Measurements from ENCODE around the gene SYNJ2. TPM values are rescaled to one million over a fixed set of nuclear protein-coding genes. Genes with fewer than 3 reads are reported as not detected.

The SYNJ2 gene
- total RNA-seq, 2 donors from 2014 or later = 28.0 to 32.0 TPM

DNA sequence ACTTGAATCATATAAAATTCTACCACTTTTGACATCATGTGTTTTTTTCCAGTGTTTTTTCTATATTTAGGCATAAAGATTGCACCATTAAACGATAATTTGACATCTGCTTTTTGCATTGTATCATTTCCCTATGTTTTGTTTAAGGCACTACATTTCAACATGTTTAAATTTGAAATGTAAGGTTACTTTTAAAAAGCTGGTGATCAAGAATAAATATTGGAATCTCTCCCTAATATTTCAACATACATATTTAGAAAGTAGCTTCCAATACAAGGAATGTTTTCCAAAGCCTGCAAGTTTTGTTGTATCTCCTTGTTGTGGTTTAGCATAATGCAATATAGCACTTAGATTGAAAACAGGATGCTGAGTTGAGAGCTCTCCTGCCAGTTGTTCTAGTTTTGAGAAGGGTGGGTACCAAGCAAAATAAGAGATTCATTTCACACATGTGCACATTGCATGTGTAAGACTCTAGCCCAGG lies 76.5 kb downstream of the SYNJ2 start:
- peak overlapping the region; percentile 42 for H3K4me3 Mint-ChIP-seq
- no peak for ATAC-seq (replicated peaks)
- H3K27ac Mint-ChIP-seq = peak overlapping the region; percentile 50

DNA sequence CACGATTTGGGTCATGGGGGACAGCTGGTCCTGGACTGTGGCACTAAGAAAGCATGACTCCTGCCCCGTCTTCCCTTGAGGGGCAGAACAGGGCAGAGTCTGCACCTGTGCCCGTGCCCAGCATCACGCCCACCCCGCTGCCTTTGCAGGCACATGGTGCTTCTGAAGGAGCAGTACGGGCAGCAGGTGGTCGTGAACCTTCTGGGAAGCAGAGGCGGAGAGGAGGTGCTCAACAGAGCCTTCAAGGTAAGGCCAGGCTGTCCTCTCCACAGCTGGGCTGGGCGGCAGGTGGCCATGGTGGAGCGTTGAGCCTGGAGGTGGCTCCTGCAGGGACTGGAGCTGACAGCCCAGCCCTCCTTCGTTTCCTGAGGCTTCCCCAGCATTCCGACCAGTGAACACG lies 77.4 kb downstream of the SYNJ2 start:
- no peak for ATAC-seq (replicated peaks)
- Mint-ChIP-seq H3K4me1 (peaks cover 11% of the 10 kb centered on the region), H3K36me3 (ENCODE audit: low read depth) (peaks cover 41% of the 10 kb centered on the region)

More for the DNA sequence above, 76.5 kb downstream of the SYNJ2 start:
- Mint-ChIP-seq H3K27me3 (no peaks in the 10 kb centered on the region), H3K9me3 (no peaks in the 10 kb centered on the region), H3K36me3 (ENCODE audit: low read depth) (peaks cover 41% of the 10 kb centered on the region), H3K4me1 (peaks cover 18% of the 10 kb centered on the region)

DNA sequence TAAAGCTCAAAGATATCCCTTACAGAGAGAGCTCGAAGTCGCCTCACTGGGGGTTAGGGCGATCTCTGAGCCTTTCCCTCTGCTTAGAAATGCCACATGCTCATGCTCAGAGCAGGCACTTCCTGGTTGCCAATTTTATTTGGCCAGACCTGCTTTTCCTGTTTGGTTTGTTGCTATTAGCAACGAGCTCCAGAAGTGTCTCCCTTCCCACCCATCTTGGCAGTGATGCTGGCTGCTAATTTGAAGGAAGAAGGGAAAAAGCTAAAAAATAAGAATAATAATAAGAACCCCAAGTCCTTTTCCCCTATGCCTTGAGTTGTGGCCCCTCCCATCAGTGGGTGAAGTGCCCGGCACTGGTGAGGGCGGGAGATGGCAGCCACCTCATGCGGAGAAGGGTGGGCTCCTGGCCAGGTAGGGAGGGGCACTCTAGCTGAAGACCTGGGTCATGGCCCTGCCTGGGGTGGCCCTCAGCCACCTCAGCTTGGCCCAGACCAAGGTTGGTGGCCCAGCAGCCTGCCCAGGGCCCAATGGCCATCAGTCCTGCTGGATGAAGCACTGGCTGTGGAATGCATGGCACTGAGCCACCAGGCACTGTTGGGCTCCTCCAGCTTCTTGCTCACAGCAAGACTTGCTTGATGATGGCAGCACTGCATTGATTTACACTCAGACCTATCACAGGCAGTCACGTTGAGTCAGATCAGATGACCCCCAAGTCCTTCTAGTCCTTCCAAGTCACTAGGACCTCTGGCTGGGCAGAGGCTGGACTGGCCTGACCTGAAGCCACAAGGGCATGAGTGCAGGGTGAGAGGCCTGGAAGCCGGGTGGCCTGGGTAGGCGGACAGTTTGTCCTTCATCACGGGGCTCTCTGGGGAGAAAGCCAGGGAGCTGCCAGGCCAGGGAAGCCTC lies 79.0 kb downstream of the SYNJ2 start:
- Mint-ChIP-seq H3K27me3 (no peaks in the 10 kb centered on the region), H3K4me3 (no peak overlapping the region), H3K4me1 (peaks cover 11% of the 10 kb centered on the region), H3K36me3 (ENCODE audit: low read depth) (peaks cover 45% of the 10 kb centered on the region), H3K27ac (peak overlapping the region; percentile 68), H3K9me3 (no peaks in the 10 kb centered on the region)
- no peak for ATAC-seq (replicated peaks)

More for the DNA sequence above, 77.4 kb downstream of the SYNJ2 start:
- H3K4me3 Mint-ChIP-seq = no peak overlapping the region
- H3K27me3 Mint-ChIP-seq = no peaks in the 10 kb centered on the region
- H3K27ac Mint-ChIP-seq = no peak overlapping the region
- H3K9me3 Mint-ChIP-seq = no peaks in the 10 kb centered on the region

DNA sequence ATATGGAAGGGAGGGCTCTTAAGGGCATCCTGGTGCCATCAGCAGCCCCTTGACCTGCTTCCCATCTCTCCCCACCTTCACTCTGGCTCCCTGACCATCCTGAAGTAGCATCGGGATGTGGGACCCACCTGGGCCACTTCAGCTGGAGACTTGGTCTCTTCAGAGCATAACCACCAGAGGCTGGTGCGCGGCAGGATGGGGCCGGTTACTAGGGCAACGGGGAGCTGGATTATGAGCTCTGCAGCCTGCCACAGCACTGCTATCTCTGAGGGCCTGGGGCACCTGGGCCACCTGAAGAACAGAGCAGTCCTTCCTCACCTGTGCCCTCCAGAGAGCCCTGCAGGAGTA lies 79.7 kb downstream of the SYNJ2 start:
- no peak overlapping the region for H3K4me3 Mint-ChIP-seq
- no peak for ATAC-seq (replicated peaks)
- peaks cover 11% of the 10 kb centered on the region for H3K4me1 Mint-ChIP-seq
- no peak overlapping the region for H3K27ac Mint-ChIP-seq
- H3K27me3 Mint-ChIP-seq = no peaks in the 10 kb centered on the region
- peaks cover 45% of the 10 kb centered on the region for H3K36me3 Mint-ChIP-seq (ENCODE audit: low read depth)
- no peaks in the 10 kb centered on the region for H3K9me3 Mint-ChIP-seq

- Mint-ChIP-seq H3K4me1 (peaks cover 9% of the 10 kb centered on the region), H3K27ac (no peak overlapping the region), H3K9me3 (no peaks in the 10 kb centered on the region), H3K4me3 (no peak overlapping the region), H3K36me3 (ENCODE audit: low read depth) (peaks cover 45% of the 10 kb centered on the region), H3K27me3 (no peaks in the 10 kb centered on the region)
- no peak for ATAC-seq (replicated peaks)
These were observed 80.2 kb downstream of the SYNJ2 start for GRCh38 chr6:158061709-158062461.

DNA sequence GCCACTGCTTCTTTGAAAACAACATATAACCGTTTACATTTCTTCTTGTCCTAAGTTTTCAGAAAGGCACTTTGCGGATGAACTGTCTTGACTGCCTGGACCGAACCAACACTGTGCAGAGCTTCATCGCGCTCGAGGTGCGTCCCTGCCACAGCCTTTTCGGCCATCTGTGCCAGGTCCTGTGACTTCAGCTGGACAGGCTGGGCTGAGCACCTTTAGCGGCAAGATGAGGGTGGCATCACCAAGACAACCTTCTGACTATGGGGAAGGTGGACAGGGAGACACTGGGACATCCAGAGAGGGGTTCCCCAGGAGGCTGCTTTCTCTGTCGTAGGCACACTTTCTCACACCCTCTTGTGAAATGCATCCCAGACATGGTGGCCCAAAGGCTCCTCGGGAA lies 82.1 kb downstream of the SYNJ2 start:
- Mint-ChIP-seq H3K36me3 (ENCODE audit: low read depth) (peaks cover 55% of the 10 kb centered on the region), H3K27me3 (no peaks in the 10 kb centered on the region), H3K4me1 (peaks cover 7% of the 10 kb centered on the region), H3K4me3 (no peak overlapping the region), H3K27ac (no peak overlapping the region), H3K9me3 (no peaks in the 10 kb centered on the region)
- no peak for ATAC-seq (replicated peaks)

DNA sequence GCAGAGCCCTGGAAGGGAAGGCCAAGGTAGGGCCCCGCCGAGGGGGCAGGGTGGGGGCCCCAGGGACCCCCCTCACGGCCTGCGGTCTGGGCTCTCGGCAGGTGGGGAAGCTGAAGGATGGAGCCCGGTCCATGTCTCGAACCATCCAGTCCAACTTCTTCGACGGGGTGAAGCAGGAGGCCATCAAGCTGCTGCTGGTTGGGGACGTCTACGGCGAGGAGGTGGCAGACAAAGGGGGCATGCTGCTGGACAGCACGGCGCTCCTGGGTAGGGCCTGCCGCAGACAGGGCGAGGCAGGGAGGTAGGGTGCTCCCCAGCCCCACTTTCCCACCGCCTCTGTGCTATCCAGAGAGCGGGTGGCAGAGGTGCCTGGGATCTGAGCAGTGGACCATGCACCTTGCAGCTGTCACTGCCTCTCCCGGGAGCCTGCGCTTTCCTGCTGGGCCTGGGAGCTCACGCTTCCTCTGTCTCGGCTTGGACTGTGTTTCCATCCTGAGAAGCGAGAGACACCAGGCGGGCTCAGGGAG lies 83.1 kb downstream of the SYNJ2 start:
- Mint-ChIP-seq H3K4me3 (no peak overlapping the region), H3K9me3 (no peaks in the 10 kb centered on the region), H3K36me3 (ENCODE audit: low read depth) (peaks cover 65% of the 10 kb centered on the region), H3K27me3 (no peaks in the 10 kb centered on the region), H3K27ac (no peak overlapping the region), H3K4me1 (peaks cover 18% of the 10 kb centered on the region)
- ATAC-seq (replicated peaks) = no peak

GRCh38 chr6:158066136-158066781 lies 84.6 kb downstream of the SYNJ2 start:
- Mint-ChIP-seq H3K36me3 (ENCODE audit: low read depth) (peaks cover 80% of the 10 kb centered on the region), H3K4me3 (no peak overlapping the region), H3K27me3 (no peaks in the 10 kb centered on the region), H3K27ac (no peak overlapping the region), H3K4me1 (peaks cover 18% of the 10 kb centered on the region), H3K9me3 (no peaks in the 10 kb centered on the region)
- ATAC-seq (replicated peaks) = no peak

GRCh38 chr6:158067436-158068015 lies 85.9 kb downstream of the SYNJ2 start:
- no peaks in the 10 kb centered on the region for H3K27me3 Mint-ChIP-seq
- no peak overlapping the region for H3K4me3 Mint-ChIP-seq
- ATAC-seq (replicated peaks) = no peak
- H3K4me1 Mint-ChIP-seq = peaks cover 23% of the 10 kb centered on the region
- H3K36me3 Mint-ChIP-seq (ENCODE audit: low read depth) = peaks cover 86% of the 10 kb centered on the region
- H3K9me3 Mint-ChIP-seq = no peaks in the 10 kb centered on the region
- H3K27ac Mint-ChIP-seq = no peak overlapping the region

DNA sequence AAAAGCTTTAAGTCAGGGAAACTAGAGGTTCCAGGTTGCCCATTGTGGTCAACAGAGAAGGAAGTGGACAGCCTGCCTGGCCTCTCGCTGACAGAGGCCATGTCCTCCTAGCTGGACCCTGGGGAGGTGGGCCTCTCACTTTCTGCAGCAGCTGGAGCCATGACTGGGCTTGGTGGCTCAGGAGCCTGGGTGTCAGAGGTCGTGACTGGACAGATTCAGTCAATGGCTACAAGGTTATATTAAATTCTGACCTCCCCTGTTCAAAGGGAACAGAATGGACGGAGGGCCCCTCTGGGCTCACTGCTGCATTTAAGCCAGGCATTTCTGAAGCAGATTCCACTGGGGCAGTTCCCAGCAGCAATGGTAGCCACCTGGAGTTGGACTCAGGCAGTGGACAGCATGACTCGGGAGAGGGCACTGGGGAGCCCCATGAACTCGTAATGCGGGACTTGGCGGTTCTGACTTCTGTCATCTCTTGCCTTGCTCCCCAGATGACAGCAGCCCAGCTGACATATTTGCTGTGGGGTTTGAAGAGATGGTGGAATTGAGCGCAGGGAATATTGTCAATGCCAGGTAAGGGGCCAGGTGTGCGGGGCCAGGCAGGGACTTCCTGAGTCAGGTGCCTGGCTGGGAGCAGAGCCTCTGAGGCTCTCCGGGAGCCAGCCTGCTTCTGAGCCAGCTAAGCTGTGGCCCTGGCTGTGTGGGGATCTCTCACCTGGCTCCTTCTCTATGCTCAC lies 86.7 kb downstream of the SYNJ2 start:
- Mint-ChIP-seq H3K27me3 (no peaks in the 10 kb centered on the region), H3K9me3 (no peaks in the 10 kb centered on the region), H3K4me3 (peak overlapping the region; percentile 17), H3K27ac (peak overlapping the region; percentile 70), H3K36me3 (ENCODE audit: low read depth) (peaks cover 85% of the 10 kb centered on the region), H3K4me1 (peaks cover 23% of the 10 kb centered on the region)
- no peak for ATAC-seq (replicated peaks)

DNA sequence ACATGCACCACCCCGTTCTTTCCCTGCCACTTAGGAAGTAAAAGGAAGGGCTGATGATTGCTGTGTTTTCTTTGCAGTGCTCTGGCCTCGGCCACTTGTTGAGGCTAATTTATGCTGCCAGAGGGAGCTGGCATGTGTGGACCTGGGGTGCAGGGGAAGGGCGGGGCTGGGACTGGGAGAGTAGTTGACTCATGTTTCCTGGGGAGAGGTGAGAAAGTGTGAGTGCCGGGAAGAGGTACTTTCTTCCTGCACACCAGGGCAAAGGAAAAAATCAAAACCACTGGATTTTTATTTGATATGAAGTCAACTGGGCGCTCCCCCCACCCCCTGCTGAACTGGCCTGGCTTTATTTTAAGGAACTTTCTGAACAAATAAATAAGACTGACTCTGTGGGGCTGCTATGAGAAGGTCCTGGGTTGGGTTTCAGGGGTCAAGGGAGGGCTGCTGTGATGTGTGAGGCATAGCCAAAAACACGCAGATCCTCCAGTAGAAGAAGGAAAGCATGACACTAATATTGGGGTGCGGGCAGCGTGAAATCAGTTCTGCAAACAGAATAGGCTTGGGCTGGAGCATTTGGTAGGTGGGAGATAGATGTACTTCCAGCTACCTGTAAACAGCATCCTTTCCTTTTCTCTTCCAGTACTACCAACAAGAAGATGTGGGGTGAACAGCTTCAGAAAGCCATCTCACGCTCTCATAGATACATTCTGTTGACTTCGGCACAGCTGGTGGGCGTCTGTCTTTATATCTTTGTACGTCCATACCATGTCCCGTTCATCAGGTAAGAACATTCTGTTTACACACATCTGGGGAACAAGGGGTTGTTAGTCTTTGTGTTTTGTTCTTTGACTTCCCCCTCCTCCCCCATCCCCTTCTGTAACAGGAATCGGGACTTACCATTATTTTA lies 87.5 kb downstream of the SYNJ2 start:
- Mint-ChIP-seq H3K27me3 (no peaks in the 10 kb centered on the region), H3K36me3 (ENCODE audit: low read depth) (peaks cover 85% of the 10 kb centered on the region), H3K4me3 (peak overlapping the region; percentile 17), H3K27ac (peak overlapping the region; percentile 70), H3K4me1 (peaks cover 23% of the 10 kb centered on the region), H3K9me3 (no peaks in the 10 kb centered on the region)
- ATAC-seq (replicated peaks) = peak; percentile 76

DNA sequence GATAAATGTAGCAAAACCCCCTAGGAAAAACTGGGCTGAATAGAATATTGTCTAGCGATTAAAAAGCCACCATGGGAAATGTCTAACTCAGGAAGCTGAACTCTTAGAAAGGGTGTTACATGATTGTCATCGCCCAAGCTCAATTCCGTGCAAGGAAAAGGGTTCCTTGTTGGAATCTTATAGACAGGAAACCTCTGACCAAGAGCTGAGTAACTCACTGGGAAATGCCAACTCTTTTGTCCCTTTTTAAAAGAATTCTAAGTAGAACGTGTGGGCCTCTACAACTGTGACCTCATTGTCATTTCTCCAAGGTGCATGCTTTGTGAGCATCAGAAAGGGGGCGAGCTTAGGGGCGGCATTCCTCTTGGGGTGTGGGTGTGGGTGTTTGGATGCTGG lies 88.1 kb downstream of the SYNJ2 start:
- H3K4me1 Mint-ChIP-seq = peaks cover 23% of the 10 kb centered on the region
- H3K4me3 Mint-ChIP-seq = no peak overlapping the region
- H3K9me3 Mint-ChIP-seq = no peaks in the 10 kb centered on the region
- peaks cover 90% of the 10 kb centered on the region for H3K36me3 Mint-ChIP-seq (ENCODE audit: low read depth)
- peak overlapping the region; percentile 70 for H3K27ac Mint-ChIP-seq
- ATAC-seq (replicated peaks) = no peak
- H3K27me3 Mint-ChIP-seq = no peaks in the 10 kb centered on the region

DNA sequence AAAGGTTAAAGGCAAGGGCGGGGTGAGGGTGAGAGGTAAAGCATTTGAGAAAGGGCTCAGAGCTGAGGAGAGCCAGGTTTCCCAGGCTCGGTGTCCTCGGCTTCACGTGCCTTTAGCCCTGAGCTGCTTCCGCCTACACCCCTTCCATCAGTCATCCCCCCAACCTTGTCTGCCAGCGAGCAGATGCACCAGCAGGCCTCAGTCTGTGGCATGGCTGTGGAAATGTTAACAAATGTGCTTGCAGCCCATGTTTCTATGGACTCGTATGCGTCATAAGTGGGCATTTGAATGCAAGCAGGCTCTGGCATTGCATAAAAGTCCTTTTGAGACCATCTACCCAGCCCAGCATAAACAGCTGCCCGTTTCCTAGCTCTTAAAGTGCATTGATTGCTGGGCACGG lies 88.8 kb downstream of the SYNJ2 start:
- H3K27me3 Mint-ChIP-seq = no peaks in the 10 kb centered on the region
- peak overlapping the region; percentile 70 for H3K27ac Mint-ChIP-seq
- H3K4me3 Mint-ChIP-seq = no peak overlapping the region
- peaks cover 23% of the 10 kb centered on the region for H3K4me1 Mint-ChIP-seq
- H3K9me3 Mint-ChIP-seq = no peaks in the 10 kb centered on the region
- no peak for ATAC-seq (replicated peaks)
- H3K36me3 Mint-ChIP-seq (ENCODE audit: low read depth) = peaks cover 95% of the 10 kb centered on the region

All from activated T-helper 17 cell treated with anti-CD3 and anti-CD28 coated beads, Interleukin-2, amount 50 U/mL, for 72 hours (primary cell).